Measurements from ENCODE around the gene RORB.

DNA sequence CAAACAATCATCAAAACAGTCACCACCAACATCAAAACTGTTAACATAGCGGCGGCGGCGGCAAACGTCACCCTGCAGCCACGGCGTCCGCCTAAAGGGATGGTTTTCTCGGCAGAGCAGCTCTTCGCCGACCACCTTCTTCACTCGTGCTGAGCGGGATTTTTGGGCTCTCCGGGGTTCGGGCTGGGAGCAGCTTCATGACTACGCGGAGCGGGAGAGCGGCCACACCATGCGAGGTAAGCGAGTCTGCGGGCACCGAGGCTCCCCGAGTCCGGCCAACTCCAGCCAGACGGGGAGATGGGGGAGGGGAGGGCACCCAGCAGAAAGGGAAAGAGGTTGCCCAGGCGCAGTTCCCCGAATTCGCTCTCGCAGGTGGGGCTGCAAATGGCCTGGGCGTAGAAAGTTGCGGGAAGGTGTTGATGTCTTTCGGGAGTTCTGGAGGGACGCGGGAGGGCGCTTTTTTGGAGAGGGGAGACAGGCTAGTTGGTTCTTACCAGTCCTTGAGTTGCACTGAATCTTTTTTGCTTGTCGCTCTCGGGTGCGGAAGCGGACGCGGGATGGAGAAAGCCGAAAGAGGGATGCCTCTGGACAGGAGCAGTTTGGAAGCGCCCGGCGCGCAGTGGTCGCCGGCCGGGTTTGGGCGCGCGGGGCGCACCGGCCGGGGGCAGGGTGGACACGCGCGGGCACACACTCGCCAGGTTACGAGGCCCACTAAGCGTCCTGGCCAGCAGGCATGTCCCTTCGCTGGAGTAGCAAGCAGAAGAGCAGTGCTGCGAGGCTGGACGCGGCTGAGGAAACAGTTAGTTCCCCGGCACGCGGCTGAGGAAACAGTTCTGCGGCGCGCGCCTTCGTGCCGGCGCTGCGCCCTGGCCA is 849 bp downstream of the RORB start:
- TF ChIP-seq, protein P1, sequence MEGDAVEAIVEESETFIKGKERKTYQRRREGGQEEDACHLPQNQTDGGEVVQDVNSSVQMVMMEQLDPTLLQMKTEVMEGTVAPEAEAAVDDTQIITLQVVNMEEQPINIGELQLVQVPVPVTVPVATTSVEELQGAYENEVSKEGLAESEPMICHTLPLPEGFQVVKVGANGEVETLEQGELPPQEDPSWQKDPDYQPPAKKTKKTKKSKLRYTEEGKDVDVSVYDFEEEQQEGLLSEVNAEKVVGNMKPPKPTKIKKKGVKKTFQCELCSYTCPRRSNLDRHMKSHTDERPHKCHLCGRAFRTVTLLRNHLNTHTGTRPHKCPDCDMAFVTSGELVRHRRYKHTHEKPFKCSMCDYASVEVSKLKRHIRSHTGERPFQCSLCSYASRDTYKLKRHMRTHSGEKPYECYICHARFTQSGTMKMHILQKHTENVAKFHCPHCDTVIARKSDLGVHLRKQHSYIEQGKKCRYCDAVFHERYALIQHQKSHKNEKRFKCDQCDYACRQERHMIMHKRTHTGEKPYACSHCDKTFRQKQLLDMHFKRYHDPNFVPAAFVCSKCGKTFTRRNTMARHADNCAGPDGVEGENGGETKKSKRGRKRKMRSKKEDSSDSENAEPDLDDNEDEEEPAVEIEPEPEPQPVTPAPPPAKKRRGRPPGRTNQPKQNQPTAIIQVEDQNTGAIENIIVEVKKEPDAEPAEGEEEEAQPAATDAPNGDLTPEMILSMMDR (conservative IDR thresholded peaks at IDR 0.05; ENCODE audit: low read length) = no peak
- TF ChIP-seq EZH2phosphoT487 (IDR thresholded peaks at IDR 0.05; ENCODE audit: borderline replicate concordance, low read depth, low read length) = no peak
